Mesangial cell (primary cell): ENCODE measurements around the gene ALPL. TPM values are rescaled to one million over a fixed set of nuclear protein-coding genes. Genes with fewer than 3 reads are reported as not detected.

Experiments
- total RNA-seq: library from RNA; depleted of rRNA; stranded (reverse); fragments of >200 nt; gene quantifications from 2 replicates; pipeline ENCODE4 v1.2.3, GENCODE V29; 2015

The ALPL gene
- total RNA-seq, result 7.2 and 10.1 TPM in 2 replicates

DNA sequence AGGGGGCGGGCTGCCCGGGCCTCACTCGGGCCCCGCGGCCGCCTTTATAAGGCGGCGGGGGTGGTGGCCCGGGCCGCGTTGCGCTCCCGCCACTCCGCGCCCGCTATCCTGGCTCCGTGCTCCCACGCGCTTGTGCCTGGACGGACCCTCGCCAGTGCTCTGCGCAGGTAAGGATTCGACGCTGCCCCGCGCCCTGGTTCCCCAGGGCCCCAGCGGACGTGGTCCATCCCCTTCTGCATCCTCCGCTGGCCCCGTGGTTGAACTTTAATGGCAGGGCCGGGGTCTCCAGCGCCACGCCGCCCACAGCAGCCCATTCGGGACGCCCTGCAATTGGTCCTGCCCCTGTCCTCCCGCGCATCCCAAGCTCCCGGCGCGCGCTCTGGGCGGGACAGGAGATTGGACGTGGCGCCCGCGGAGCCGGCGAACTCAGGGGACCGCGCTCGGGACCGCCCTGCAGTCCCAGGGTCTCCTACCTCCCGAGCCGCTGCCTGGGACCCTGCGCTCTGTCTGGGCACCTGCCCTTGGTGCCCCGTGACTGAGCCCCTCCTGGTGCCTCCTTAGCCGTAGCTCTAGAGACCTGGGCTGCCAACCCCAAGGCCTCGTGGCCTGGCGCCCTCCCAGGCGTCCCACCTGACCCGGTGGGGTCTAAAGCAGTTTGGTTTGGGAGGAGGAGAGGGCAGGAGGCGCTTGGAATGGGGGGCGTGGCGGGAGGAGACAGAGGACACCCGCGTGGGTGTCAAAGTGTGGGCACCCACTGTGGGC, at the start of gene ALPL:
Gene ALPL, plus strand, starts transcription at position 73 of the 762 bp plus-strand sequence. CDS start 44,659 bp downstream, outside the sequence.

Other genes starting within 250 kb of the ALPL start
- gene ECE1, start 219.0 kb upstream of the ALPL start, total RNA-seq, result 108 and 121 TPM in 2 replicates
- gene NBPF3, start 69.3 kb upstream of the ALPL start, total RNA-seq, result 4.7 and 8.9 TPM in 2 replicates
- 2.6 and 36.0 TPM in 2 replicates for gene RAP1GAP, start 159.9 kb downstream of the ALPL start, total RNA-seq